GM19438 (cell line): Measurements from ENCODE around the gene KDM4B.

Experiments
- ATAC-seq: cut with Tn5 transposase; IDR thresholded peaks from one replicate; pipeline ENCODE4 v1.9.1; 2021; ENCODE audit warnings: low read depth; ENCODE audit not compliant: unreplicated experiment

Gene KDM4B

DNA sequence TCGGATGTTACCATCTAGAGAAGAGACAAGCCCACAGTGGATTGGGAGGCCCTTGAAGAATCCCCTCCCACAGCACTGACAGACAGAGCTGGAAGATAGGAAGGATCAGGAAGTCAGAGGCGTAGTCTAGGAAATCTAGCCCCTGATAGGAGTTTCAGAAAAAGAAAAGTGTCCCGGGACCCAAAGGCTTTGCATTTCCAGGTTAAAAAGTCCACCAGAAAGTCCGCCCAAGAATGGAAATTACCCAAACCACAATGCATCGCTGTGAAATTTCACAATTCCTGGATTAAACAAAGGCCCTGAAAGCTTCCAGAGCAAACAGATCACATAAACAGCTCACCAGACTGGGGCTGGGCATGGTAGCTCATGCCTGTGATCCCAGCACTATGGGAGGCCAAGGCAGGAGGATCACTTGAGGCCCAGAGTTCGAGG, 146.9 kb downstream of the KDM4B start:
- ATAC-seq, result no peak

GRCh38 chr19:5116292-5116691, 147.4 kb downstream of the KDM4B start:
- ATAC-seq, result no peak

- no peak for ATAC-seq
Observed at GRCh38 chr19:5117421-5117820, 148.5 kb downstream of the KDM4B start.

GRCh38 chr19:5118026-5118425, 149.1 kb downstream of the KDM4B start:
- no peak for ATAC-seq

DNA sequence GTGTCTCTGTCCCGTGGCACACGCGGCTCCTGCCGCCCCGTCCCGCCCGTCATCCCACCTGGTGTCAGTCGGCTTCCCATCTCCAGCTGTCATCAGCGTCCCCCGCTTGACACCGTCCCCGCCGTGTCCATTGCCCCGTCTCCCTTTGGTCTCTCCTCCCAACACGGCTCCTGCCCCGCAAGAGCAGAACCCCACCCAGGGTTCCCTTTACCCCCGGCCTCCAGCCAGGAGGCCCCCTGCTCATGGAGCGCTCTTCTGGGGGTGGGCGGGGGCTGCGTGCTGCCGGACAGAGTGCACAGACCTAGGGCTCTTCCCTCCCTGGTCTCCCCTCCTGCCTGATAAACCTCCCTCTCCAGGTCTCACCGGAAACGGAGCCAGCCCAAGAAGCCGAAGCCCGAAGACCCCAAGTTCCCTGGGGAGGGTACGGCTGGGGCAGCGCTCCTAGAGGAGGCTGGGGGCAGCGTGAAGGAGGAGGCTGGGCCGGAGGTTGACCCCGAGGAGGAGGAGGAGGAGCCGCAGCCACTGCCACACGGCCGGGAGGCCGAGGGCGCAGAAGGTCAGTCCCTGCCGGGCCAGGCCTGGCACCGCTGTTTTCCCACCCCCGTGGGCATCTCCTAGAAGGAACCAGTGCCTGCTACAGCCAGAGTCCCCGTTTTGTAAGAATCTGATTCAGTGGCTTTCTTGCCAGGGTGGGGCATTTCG, 150.5 kb downstream of the KDM4B start:
- no peak for ATAC-seq

- ATAC-seq, result no peak
Observed at GRCh38 chr19:5120321-5120720, 151.4 kb downstream of the KDM4B start.

- ATAC-seq, result no peak
Observed at GRCh38 chr19:5120833-5121232, 151.9 kb downstream of the KDM4B start.

- ATAC-seq, result no peak
Observed at GRCh38 chr19:5121266-5122120, 152.6 kb downstream of the KDM4B start.

- ATAC-seq, result no peak
Observed at GRCh38 chr19:5122121-5122400, 153.1 kb downstream of the KDM4B start.

DNA sequence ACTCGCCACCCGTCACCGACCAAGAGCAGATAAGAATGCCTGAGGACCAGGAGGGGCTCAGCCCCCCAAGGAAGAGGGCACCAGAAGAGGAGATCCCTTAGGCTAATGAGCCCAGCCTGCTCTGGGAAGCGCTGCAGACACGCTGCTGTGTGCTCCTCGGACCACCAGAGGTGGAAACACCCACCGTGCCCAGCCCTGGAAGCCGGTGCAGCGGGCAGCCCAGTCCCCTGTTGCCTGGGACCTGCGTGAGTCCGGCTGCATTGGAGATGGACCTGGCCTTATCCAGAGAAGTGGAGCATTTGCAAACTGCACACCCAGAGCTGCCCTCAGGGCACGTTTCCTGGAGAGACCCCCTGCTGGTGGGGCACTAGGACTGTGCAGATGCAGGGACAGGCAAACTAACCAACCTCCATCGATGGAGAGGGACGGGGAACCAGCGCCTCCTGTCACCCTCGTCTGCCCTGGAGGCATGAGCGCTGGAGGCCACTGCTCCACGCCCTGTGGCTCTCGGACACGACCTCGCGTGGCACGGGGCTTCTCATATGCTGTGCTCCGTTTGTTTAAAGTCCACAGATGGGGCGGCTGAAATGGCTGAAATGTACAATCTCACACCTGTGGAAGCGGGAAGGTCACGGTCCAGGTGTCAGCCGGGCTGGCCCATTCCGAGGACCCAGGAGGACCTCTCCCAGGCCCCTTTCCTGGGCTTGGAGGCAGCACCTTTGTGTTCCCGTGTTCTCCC, 153.9 kb downstream of the KDM4B start:
- ATAC-seq, result no peak

DNA sequence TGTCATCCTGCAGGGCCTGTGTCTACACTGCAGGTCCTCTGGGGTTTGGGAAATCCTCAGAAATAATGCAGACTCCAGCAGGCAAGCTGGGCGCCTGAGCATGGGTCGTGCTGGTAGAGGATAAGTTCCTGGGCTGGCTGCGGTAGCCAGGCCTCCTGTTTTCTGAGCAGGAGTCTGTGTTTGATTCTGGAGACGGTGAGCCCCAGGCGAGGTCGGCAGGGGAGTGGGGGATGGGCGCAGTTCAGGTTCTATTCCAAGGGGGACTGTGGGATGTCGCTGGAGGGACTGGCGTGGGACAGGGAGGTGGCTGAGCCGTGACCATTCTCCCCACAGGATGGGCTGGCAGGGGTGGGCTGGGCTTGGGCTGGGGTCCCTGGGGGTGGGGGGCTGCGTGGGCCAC, 154.7 kb downstream of the KDM4B start:
- ATAC-seq, result no peak

DNA sequence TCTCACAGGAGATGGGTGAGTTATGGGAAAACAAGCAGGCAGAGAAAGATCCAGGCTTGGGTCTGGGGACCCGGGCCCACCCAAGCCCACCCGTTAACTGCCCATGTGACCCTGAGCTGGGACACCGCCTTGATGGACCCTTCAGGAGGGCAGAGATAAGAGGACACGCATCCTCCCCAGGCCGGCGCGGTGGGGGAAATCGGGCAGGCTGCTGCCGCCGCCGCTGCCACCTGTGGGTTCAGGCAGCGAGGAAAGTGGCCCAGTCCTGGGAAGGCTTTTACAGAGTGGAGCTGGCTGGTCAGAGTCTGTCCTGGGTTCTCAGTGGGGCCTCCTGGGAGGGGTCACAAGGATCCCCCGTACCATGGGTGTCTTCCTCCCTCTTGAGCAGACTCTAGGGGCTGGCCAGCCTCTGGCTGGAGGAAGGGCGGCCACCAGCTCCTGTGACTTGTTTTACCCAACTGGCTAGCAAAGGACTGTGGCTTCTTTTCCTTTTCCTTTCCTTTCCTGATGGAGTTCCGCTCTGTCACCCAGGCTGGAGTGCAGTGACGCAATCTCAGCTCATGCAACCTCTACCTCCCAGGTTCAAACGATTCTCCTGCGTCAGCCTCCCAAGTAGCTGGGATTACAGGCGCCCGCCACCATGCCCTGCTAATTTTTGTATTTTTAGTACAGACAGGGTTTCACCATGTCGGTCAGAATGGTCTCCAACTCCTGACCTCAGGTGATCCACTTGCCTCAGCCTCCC, 155.4 kb downstream of the KDM4B start:
- no peak for ATAC-seq

GRCh38 chr19:5125376-5125775, 156.5 kb downstream of the KDM4B start:
- ATAC-seq, result no peak

DNA sequence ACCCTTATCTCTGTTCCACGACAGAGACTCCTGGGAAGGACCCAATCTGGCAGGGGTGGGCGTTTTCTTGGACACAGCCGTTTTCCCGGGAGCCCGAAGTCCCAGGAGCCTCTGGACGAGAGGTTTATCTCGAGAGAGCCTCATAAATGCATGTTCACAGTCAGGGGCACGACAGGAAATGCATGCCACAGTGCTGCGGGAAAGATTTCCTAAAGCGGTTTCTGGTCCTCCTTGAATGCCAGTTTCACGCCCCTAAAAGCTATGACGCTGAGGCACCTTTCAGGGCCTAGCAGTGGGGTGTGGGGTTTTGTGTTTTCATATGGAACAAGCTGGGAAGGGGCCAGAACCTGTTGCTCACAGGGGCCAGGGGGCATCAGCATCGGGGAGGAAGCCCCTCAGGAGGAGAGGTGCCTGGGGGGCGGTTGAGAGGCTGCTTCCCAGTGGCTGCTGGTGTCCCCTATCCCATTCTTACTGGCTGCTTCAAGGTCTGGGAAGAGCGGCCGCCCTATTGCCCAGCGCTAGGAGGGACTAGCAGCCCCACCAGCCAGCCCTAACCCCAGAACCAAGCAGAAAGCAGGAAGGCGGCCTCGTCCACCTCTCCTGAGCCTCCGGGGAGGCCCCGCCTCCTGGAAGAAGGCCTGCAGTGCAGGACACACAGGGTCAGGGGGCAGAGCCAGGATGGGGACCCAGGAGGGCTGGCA, 157.0 kb downstream of the KDM4B start:
- ATAC-seq, result no peak

- ATAC-seq, result no peak
Observed at GRCh38 chr19:5126498-5127223, 157.7 kb downstream of the KDM4B start.

- ATAC-seq, result no peak
Observed at GRCh38 chr19:5127717-5128116, 158.8 kb downstream of the KDM4B start.

- ATAC-seq, result no peak
Observed at GRCh38 chr19:5128251-5128935, 159.5 kb downstream of the KDM4B start.

- no peak for ATAC-seq
Observed at GRCh38 chr19:5128936-5129389, 160.1 kb downstream of the KDM4B start.

DNA sequence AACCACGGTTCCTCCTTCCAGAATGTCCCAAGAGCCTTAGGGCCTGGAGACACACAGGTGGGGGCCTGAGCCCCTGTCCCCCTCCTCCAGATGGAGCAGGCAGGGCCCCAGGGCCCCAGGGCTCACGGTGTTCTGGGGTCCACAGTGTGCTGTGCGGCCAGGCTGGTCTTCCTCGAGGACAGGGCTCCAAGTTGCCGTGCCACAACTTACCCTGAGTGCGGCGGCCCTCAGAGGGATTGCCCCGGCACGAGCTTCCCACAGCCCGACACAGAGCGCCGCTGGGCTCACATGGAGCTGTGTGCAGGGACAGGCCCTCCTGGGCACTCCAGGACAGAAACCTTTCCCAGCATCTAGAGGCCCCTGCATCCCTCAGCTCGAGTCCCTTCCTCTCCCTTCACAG, 160.8 kb downstream of the KDM4B start:
- no peak for ATAC-seq
